SH-SY5Y (cell line): ENCODE measurements around the gene IL1RAPL2.

Experiments
- GATA2 ChIP-seq: IDR thresholded peaks from 2 replicates; pipeline ENCODE4 v1.6.1; 2011; ENCODE audit warnings: mild to moderate bottlenecking, low read depth, low read length
- GATA3 ChIP-seq: IDR thresholded peaks from 2 replicates; pipeline ENCODE4 v1.6.1; 2011; ENCODE audit warnings: low read depth, mild to moderate bottlenecking, low read length, moderate library complexity

DNA sequence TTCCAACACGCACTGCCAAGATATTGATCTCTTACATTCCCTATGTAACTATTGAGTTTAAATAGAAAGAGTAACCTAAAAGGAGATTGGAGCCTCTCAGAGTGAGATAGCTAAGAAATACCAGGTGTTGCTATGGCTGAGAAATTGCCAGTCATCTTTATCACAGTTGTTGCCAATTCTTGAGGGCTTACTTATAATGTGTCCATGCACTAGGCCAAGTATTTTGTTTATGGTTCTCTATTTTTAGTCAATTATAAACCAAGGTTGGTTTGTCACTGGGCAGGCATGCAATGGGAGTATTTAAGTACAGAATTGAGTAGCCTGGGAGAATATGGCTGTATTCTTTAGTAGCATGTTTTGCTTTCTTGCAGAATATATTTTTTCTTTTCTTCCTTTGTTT lies 452.9 kb downstream of the IL1RAPL2 start:
- TF ChIP-seq GATA2 (no peak), GATA3 (no peak)
